Measurements from ENCODE around the gene GCFC2. TPM values are rescaled to one million over a fixed set of nuclear protein-coding genes. Genes with fewer than 3 reads are reported as not detected.

GCFC2 gene
- total and polyA plus RNA-seq, 2 experiments from 2014 or later: 17.9 to 22.4 TPM

DNA sequence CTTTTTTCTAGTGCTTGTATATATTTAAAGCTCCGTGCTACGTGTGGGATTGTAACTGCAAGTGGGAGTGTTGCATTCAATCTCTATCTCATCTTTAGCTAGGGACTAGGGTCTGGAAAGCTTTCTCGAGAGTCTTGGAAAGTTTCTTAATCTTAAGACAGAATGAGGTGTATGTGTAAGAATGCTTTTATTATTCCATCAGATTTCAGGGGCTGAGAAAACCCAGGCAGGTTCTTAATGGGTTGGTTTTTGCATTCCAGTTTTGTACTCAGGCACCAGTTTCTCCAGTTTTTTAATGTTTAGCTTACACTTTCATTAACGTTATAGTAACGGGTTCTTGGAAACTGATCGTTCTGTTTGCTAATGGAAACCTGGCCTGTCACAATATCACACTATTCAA lies 43.8 kb downstream of the GCFC2 start:
- DNase-seq (ENCODE audit: low read depth in 1 of 2, low spot score in 1 of 2): no peak
- Histone ChIP-seq H3K9me3 (ENCODE audit: low read depth) (no peaks in the 10 kb centered on the region), H3K4me3 (no peak overlapping the region), H3K27ac (peak overlapping the region; percentile 66), H3K27me3 (no peaks in the 10 kb centered on the region), H3K4me1 (ENCODE audit: low read depth) (no peaks in the 10 kb centered on the region), H3K36me3 (peaks cover 28% of the 10 kb centered on the region)
- no peak for TF ChIP-seq CTCF (IDR thresholded peaks at IDR 0.05; ENCODE audit: low read depth, low read length)

DNA sequence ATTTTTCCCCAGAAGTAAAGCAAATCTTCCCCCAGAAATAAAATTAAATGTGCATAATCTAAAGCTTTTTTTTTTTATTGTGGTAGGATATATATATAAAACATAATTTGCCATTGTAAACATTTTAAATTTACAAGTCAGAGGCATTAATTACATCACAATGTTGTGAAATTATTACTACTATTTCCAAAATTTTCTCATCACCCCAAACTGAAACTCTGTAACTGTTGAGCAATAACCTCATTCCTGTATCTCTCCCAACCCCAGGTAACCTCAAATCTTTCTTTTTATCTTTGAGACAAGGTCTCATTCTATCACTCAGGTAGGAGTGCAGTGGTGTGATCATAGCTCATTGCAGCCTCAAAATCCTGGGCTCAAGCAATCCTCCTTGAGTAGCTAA lies 52.9 kb downstream of the GCFC2 start:
- peaks cover 51% of the 10 kb centered on the region for H3K36me3 ChIP-seq
- no peaks in the 10 kb centered on the region for H3K9me3 ChIP-seq (ENCODE audit: low read depth)
- H3K27me3 ChIP-seq: no peaks in the 10 kb centered on the region
- peaks cover 8% of the 10 kb centered on the region for H3K4me1 ChIP-seq (ENCODE audit: low read depth)
- H3K27ac ChIP-seq: no peak overlapping the region
- no peak for TF ChIP-seq CTCF (IDR thresholded peaks at IDR 0.05; ENCODE audit: low read depth, low read length)
- no peak overlapping the region for H3K4me3 ChIP-seq
- no peak for DNase-seq (ENCODE audit: low read depth in 1 of 2, low spot score in 1 of 2)

DNA sequence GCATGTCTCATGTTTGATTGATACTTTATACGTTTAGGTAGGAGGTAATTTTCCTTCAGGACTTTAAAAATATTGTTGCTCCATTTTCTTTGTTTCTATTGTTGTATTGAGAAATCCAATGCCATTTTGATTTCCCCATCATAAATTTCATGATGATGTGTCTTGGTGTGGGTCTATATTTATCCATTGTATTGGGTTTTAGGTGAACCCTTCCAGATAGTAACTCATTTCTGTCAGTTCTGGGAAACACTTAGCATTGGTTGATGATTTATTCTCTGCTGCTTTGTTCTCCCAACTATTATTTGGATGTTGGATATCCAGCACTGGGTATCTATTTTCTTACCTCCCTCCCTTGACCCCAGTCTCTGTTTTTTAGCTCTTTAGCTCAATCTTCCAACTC lies 54.2 kb downstream of the GCFC2 start:
- H3K4me3 ChIP-seq: no peak overlapping the region
- no peaks in the 10 kb centered on the region for H3K27me3 ChIP-seq
- DNase-seq (ENCODE audit: low read depth in 1 of 2, low spot score in 1 of 2): no peak
- no peak for TF ChIP-seq CTCF (IDR thresholded peaks at IDR 0.05; ENCODE audit: low read depth, low read length)
- no peaks in the 10 kb centered on the region for H3K9me3 ChIP-seq (ENCODE audit: low read depth)
- H3K4me1 ChIP-seq (ENCODE audit: low read depth): peaks cover 8% of the 10 kb centered on the region
- peaks cover 50% of the 10 kb centered on the region for H3K36me3 ChIP-seq
- H3K27ac ChIP-seq: no peak overlapping the region

DNA sequence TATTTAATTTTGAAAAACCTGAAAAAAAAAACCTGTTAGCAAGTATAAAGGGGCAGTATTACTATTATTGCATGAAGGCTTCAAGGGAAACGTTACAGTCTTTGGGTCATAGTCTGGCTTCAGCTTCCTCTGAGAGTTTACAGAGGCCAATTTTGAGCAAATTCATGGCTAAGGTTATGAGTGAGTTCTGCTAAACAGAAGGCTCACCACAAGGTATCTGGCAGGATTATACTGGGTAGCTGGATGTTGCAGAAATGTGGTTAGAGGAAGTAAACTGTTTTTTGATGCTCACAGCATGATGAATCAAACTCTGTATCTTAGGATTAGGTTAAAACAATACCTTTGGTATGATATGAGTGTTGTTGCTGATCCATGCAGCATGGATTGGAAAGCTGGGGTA lies 54.9 kb downstream of the GCFC2 start:
- no peaks in the 10 kb centered on the region for H3K9me3 ChIP-seq (ENCODE audit: low read depth)
- no peak for TF ChIP-seq CTCF (IDR thresholded peaks at IDR 0.05; ENCODE audit: low read depth, low read length)
- no peak overlapping the region for H3K27ac ChIP-seq
- no peak overlapping the region for H3K4me3 ChIP-seq
- no peaks in the 10 kb centered on the region for H3K27me3 ChIP-seq
- H3K4me1 ChIP-seq (ENCODE audit: low read depth): peaks cover 8% of the 10 kb centered on the region
- peaks cover 46% of the 10 kb centered on the region for H3K36me3 ChIP-seq
- no peak for DNase-seq (ENCODE audit: low read depth in 1 of 2, low spot score in 1 of 2)

DNA sequence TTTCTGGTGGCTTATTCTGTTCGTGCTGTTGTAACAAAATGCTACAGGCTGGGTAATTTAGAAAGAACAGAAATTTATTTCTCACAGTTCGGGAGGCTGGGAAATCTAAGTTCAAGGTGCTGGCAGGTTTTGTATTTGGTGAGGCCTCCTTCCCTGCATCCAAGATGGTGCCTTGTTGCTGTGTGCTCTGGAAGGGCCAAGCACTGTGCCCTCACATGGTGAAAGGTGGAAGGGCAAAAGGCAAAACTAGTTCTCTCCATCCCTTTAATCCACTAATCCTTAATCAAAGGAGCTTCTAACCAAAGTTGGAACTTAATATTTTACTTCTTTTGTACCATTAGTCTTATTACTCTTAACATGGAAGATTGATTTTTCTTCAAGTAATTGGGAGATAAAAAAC lies 56.7 kb downstream of the GCFC2 start:
- no peak overlapping the region for H3K4me3 ChIP-seq
- H3K27me3 ChIP-seq: no peaks in the 10 kb centered on the region
- H3K4me1 ChIP-seq (ENCODE audit: low read depth): peaks cover 8% of the 10 kb centered on the region
- no peak overlapping the region for H3K27ac ChIP-seq
- TF ChIP-seq CTCF (IDR thresholded peaks at IDR 0.05; ENCODE audit: low read depth, low read length): no peak
- DNase-seq (ENCODE audit: low read depth in 1 of 2, low spot score in 1 of 2): no peak
- no peaks in the 10 kb centered on the region for H3K9me3 ChIP-seq (ENCODE audit: low read depth)
- peaks cover 53% of the 10 kb centered on the region for H3K36me3 ChIP-seq

DNA sequence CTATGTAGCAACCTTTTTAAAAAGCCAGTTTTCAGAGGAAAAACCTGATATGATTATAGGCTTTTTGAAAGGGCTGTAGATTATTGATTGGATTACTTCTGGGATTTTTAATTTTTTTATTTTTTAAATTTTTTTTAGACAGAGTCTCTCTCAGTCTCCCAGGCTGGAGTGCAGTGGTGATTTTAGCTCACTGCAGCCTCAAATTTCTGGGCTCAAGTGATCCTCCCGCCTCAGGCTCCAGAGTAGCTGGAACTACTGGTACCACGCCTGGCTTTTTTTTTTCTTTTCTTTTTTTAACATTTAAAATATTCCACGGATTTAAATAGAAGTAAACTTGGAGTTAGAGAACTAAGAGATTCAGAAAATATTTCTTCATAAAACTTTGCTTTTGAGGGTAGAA lies 62.9 kb downstream of the GCFC2 start:
- TF ChIP-seq CTCF (IDR thresholded peaks at IDR 0.05; ENCODE audit: low read depth, low read length): no peak
- H3K36me3 ChIP-seq: peaks cover 18% of the 10 kb centered on the region
- H3K27me3 ChIP-seq: no peaks in the 10 kb centered on the region
- peak overlapping the region; percentile 84 for H3K4me3 ChIP-seq
- no peaks in the 10 kb centered on the region for H3K9me3 ChIP-seq (ENCODE audit: low read depth)
- peaks cover 3% of the 10 kb centered on the region for H3K4me1 ChIP-seq (ENCODE audit: low read depth)
- H3K27ac ChIP-seq: no peak overlapping the region
- DNase-seq (ENCODE audit: low read depth in 1 of 2, low spot score in 1 of 2): no peak

Data from cardiac muscle cell (in vitro differentiated cells and primary cell).